IgD-negative memory B cell (primary cell): ENCODE data around the gene FAM200C. TPM values are rescaled to one million over a fixed set of nuclear protein-coding genes. Genes with fewer than 3 reads are reported as not detected.

Source experiments
- H3K27ac Mint-ChIP-seq, 3 donors: one replicate each; pipeline ENCODE4 v1.8.0; 2020 to 2022; ENCODE audit warnings: mild to moderate bottlenecking in 3 of 3, mixed read lengths in 3 of 3, moderate library complexity in 1 of 3
- H3K27me3 Mint-ChIP-seq: one replicate; pipeline ENCODE4 v1.8.0; 2021; ENCODE audit warnings: mixed read lengths
- H3K36me3 Mint-ChIP-seq: one replicate; pipeline ENCODE4 v1.8.0; 2020; ENCODE audit warnings: mild to moderate bottlenecking, mixed read lengths
- H3K4me1 Mint-ChIP-seq, 3 donors: one replicate each; pipeline ENCODE4 v1.8.0; 2020 to 2022; ENCODE audit warnings: mixed read lengths in 3 of 3, mild to moderate bottlenecking in 1 of 3
- H3K4me3 Mint-ChIP-seq, 4 donors: one replicate each; pipeline ENCODE4 v1.8.0; 2020 to 2022; ENCODE audit warnings: mild to moderate bottlenecking in 4 of 4, mixed read lengths in 4 of 4, moderate library complexity in 3 of 4
- H3K9me3 Mint-ChIP-seq, 3 donors: one replicate each; pipeline ENCODE4 v1.8.0; 2020 to 2021; ENCODE audit warnings: mixed read lengths in 3 of 3, mild to moderate bottlenecking in 1 of 3
- polyA plus RNA-seq: library from polyadenylated mRNA; unstranded; fragments of 300-500 nt; fragmentation: Illumina TruSeq; gene quantifications from one replicate; pipeline ENCODE4 v1.2.3, GENCODE V29; 2021

The FAM200C gene
- polyA plus RNA-seq, 1 donor from 2014 or later: 0.64 TPM

DNA sequence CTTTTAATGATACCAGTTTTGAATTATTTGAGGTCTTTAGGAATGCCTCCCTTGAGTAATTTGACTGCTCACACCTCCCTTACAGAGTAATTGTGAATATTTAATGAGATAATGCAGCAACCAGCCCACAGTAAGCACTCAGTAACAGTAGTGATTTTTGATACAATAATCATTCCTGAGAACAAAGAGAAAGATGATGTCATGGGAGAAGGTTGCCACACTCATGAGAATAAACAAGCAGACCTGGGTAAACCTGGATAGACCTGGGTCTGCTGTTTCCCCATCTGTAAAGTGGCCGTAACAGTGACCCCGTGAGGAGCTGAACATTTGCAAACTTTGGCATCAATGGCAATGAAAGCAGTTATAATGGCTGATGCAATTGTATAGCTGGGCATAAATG lies 33.6 kb downstream of the FAM200C start:
- H3K27me3 Mint-ChIP-seq: peaks cover 40% of the 10 kb centered on the region
- no peak overlapping the region for H3K27ac Mint-ChIP-seq
- H3K4me1 Mint-ChIP-seq: peaks cover 2 to 8% (median 7%) of the 10 kb centered on the region in 3 donors
- no peaks in the 10 kb centered on the region for H3K36me3 Mint-ChIP-seq
- no peaks in the 10 kb centered on the region for H3K9me3 Mint-ChIP-seq
- no peak overlapping the region for H3K4me3 Mint-ChIP-seq

DNA sequence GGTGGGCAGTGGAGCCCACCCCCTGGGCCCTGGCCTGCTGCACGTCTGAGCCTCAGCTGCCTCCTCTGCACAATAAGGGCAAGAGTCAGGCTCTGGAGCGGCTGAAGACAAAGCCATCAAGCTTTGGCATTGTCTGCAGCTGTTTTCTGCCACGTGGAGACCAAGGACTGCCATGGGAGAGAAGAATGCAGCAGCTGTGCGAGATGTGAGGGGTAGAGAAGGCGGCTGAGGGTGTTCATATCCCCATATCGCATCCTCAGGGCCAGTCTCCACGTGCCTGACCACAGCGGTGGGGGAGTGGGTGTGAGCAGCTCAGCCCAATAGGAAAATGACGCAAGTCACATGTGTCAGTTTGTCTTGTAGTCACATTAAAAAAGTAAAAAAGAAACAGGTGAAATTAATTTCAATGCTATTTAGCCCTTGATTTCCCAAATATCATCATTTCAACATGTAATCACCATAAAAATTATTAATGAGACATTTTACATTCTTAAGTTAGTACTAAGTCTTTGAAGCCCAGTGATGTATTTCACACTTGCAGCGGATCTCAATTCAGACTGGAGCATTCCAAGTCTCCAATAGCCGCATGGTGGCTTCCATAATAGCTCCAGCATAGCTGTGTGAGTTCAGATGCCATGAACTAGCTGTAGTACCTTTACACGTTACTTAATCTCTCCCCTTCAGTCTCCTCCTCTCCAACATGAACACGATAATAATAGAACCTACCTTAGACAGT lies 36.0 kb downstream of the FAM200C start:
- no peaks in the 10 kb centered on the region for H3K9me3 Mint-ChIP-seq
- H3K4me3 Mint-ChIP-seq: no peak overlapping the region
- H3K27ac Mint-ChIP-seq: no peak overlapping the region
- H3K4me1 Mint-ChIP-seq: no peaks in the 10 kb centered on the region
- no peaks in the 10 kb centered on the region for H3K36me3 Mint-ChIP-seq
- peaks cover 24% of the 10 kb centered on the region for H3K27me3 Mint-ChIP-seq

GRCh38 chr5:160363211-160363610 lies 36.6 kb downstream of the FAM200C start:
- Mint-ChIP-seq H3K4me1 (no peaks in the 10 kb centered on the region), H3K36me3 (no peaks in the 10 kb centered on the region), H3K4me3 (no peak overlapping the region), H3K27ac (no peak overlapping the region), H3K27me3 (peaks cover 21% of the 10 kb centered on the region), H3K9me3 (no peaks in the 10 kb centered on the region)

DNA sequence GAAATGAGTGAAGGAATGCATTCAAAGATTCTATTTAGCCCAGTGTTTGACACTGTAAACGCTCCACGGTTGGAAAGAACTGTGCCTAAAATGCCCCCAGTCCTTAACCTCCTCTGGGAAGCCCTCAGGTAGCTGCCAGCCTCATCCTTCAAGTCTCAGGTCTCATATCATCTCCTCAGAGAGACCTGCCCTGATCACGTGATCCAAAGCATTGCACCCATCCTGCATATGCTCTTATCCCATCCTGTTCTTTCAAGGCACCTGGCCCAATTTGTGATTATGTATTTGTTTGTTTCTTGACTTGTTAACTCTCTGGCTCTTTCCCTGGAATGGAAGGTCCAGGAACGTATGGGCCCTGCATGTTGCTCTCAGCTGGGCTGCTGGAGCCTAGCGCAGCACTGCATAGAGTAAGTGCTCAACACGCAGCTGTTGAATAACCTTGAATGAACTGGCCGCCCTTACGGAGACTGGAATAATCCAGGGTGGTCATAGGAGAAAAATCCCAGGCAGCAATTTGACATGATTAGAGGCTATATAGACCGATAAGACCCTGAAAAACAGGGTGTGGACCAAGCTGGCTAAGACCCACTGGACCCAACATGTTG lies 38.1 kb downstream of the FAM200C start:
- H3K27me3 Mint-ChIP-seq: peaks cover 15% of the 10 kb centered on the region
- H3K9me3 Mint-ChIP-seq: no peaks in the 10 kb centered on the region
- H3K27ac Mint-ChIP-seq: no peak overlapping the region
- H3K4me3 Mint-ChIP-seq: no peak overlapping the region
- H3K4me1 Mint-ChIP-seq: no peaks in the 10 kb centered on the region
- H3K36me3 Mint-ChIP-seq: no peaks in the 10 kb centered on the region

- Mint-ChIP-seq H3K4me3 (no peak overlapping the region), H3K4me1 (peaks cover 0 to 2% (median 0%) of the 10 kb centered on the region in 3 donors), H3K36me3 (no peaks in the 10 kb centered on the region), H3K27ac (no peak overlapping the region), H3K27me3 (peaks cover 13% of the 10 kb centered on the region), H3K9me3 (no peaks in the 10 kb centered on the region)
These were observed 39.5 kb downstream of the FAM200C start for GRCh38 chr5:160360310-160360709.

- Mint-ChIP-seq H3K9me3 (no peaks in the 10 kb centered on the region), H3K36me3 (no peaks in the 10 kb centered on the region), H3K4me3 (no peak overlapping the region), H3K27me3 (peaks cover 11% of the 10 kb centered on the region), H3K27ac (no peak overlapping the region), H3K4me1 (peaks cover 0 to 2% (median 0%) of the 10 kb centered on the region in 3 donors)
These were observed 40.0 kb downstream of the FAM200C start for GRCh38 chr5:160359816-160360215.

GRCh38 chr5:160359242-160359641 lies 40.6 kb downstream of the FAM200C start:
- Mint-ChIP-seq H3K27ac (no peak overlapping the region), H3K9me3 (no peaks in the 10 kb centered on the region), H3K36me3 (no peaks in the 10 kb centered on the region), H3K4me3 (no peak overlapping the region), H3K4me1 (peaks cover 0 to 2% (median 0%) of the 10 kb centered on the region in 3 donors), H3K27me3 (peaks cover 12% of the 10 kb centered on the region)

GRCh38 chr5:160357861-160358411 lies 41.9 kb downstream of the FAM200C start:
- H3K27me3 Mint-ChIP-seq: peaks cover 8% of the 10 kb centered on the region
- H3K27ac Mint-ChIP-seq: no peak overlapping the region
- no peak overlapping the region for H3K4me3 Mint-ChIP-seq
- no peaks in the 10 kb centered on the region for H3K36me3 Mint-ChIP-seq
- peaks cover 0 to 2% (median 0%) of the 10 kb centered on the region in 3 donors for H3K4me1 Mint-ChIP-seq
- H3K9me3 Mint-ChIP-seq: peaks cover 0 to 2% (median 0%) of the 10 kb centered on the region in 3 donors

DNA sequence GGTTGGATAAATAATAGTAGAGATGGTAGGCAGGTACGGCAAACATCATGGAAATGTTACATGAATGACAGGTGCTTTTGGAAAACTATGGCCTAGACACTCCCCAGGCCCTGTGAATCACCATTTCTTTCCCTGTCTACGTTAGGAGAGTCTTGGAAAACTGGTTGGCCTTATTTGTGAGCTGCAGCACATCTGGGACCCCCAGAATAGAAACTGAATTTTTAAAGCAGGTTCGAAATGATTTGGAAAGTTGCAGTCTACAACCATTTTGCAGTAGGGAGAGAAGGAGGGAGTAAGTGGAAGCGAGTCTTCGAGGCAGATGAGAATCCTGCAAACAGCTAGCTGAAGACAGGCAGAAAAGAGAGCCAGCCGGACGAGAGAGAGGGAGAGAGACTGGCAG lies 42.5 kb downstream of the FAM200C start:
- Mint-ChIP-seq H3K4me3 (no peak overlapping the region), H3K36me3 (no peaks in the 10 kb centered on the region), H3K9me3 (peaks cover 0 to 2% (median 0%) of the 10 kb centered on the region in 3 donors), H3K4me1 (peaks cover 0 to 2% (median 0%) of the 10 kb centered on the region in 3 donors), H3K27me3 (peaks cover 8% of the 10 kb centered on the region), H3K27ac (no peak overlapping the region)

DNA sequence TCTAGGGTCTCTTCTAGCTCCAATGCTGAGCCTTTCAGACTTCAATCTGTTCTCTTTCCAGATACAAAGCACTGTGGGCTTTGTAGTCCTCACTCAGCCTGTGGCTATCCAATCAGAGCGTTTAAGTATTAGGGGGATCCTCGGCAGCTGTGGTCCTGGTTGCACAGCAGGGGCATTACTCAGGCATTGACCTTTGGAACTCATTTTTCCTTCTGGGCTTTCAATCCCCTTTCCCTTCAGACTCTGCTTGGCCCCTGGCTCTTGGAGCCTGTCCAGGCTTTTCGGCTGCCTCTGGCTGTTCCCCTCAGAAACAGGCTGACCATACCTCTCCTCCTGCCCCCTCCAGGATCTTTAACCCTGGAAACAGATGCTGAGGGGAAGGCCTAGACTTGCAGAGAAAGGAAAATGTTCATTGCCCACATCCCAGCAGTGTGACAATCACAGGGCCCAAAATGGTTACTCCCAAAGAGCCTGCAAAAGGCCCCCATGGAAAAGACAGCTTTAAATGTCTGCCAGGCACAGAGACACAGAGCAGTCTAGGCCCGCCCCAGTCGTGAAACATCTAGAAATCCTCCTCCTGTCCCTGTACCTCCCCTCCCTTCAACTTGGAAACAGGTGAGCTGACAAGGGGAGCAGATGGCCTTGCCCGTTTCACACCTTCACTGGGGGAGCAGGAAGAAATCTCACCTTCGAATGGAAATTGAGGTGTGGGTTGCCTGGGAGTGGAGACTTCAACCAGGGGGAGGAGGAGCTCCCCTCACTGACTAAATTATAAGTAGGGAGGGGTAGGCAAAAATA lies 43.1 kb downstream of the FAM200C start:
- Mint-ChIP-seq H3K36me3 (no peaks in the 10 kb centered on the region), H3K4me1 (peaks cover 0 to 2% (median 0%) of the 10 kb centered on the region in 3 donors), H3K27me3 (peaks cover 8% of the 10 kb centered on the region), H3K4me3 (no peak overlapping the region), H3K9me3 (peaks cover 0 to 2% (median 0%) of the 10 kb centered on the region in 3 donors), H3K27ac (no peak overlapping the region)

DNA sequence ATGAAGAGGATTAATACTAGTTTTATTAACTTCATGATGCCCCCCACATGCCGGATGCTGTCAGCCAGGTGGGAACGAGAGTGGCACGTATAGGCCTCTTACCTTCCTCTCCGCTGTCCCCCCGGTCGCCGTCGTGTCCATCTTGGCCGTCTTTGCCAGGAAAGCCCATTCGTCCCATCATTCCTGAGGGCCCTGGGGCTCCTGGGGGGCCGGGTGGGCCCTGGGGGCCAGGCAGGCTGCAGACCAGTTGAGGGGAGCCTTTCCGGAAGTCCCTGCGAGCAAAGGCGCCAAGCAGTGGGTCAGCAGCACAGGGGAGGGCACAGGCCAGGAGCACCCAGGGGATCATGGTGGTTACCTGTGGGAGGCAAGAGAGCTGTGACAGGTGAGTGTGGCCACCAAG lies 45.2 kb downstream of the FAM200C start:
- peaks cover 6% of the 10 kb centered on the region for H3K27me3 Mint-ChIP-seq

GRCh38 chr5:160353379-160353778 lies 46.5 kb downstream of the FAM200C start:
- H3K27ac Mint-ChIP-seq: no peak overlapping the region
- H3K27me3 Mint-ChIP-seq: peaks cover 3% of the 10 kb centered on the region
- peaks cover 0 to 2% (median 0%) of the 10 kb centered on the region in 3 donors for H3K9me3 Mint-ChIP-seq
- H3K4me3 Mint-ChIP-seq: no peak overlapping the region
- H3K4me1 Mint-ChIP-seq: peaks cover 0 to 2% (median 0%) of the 10 kb centered on the region in 3 donors
- H3K36me3 Mint-ChIP-seq: no peaks in the 10 kb centered on the region

More for the DNA sequence above, 45.2 kb downstream of the FAM200C start:
- H3K4me1 Mint-ChIP-seq: peaks cover 0 to 2% (median 0%) of the 10 kb centered on the region in 3 donors
- no peak overlapping the region for H3K27ac Mint-ChIP-seq
- peaks cover 0 to 2% (median 0%) of the 10 kb centered on the region in 3 donors for H3K9me3 Mint-ChIP-seq
- no peak overlapping the region for H3K4me3 Mint-ChIP-seq
- no peaks in the 10 kb centered on the region for H3K36me3 Mint-ChIP-seq

GRCh38 chr5:160352308-160352707 lies 47.5 kb downstream of the FAM200C start:
- peaks cover 0 to 2% (median 0%) of the 10 kb centered on the region in 3 donors for H3K9me3 Mint-ChIP-seq
- peaks cover 3% of the 10 kb centered on the region for H3K27me3 Mint-ChIP-seq
- H3K27ac Mint-ChIP-seq: no peak overlapping the region
- H3K4me3 Mint-ChIP-seq: no peak overlapping the region
- H3K36me3 Mint-ChIP-seq: no peaks in the 10 kb centered on the region
- peaks cover 0 to 2% (median 0%) of the 10 kb centered on the region in 3 donors for H3K4me1 Mint-ChIP-seq

DNA sequence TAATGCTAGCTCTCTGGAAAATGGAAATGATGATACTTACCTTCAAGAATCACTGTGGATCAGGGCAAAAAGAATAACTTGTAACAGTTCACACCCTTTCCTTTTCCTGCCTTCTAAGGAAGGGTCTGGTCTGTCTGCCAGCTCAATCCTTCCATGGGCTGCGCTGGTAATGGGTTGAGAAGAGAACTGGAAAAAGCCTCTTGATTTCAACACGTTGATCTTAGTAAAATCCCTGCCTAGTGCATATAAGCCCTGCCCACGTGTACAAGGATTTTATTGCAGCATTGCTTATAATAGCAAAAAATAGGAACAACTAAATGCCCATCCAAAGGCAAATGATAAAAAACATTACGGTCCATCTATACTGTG lies 49.9 kb downstream of the FAM200C start:
- Mint-ChIP-seq H3K4me3 (no peak overlapping the region), H3K4me1 (no peaks in the 10 kb centered on the region), H3K36me3 (no peaks in the 10 kb centered on the region), H3K9me3 (peaks cover 0 to 2% (median 0%) of the 10 kb centered on the region in 3 donors), H3K27me3 (peaks cover 1% of the 10 kb centered on the region), H3K27ac (peak overlapping the region in 1 of 3 donors; percentile 33)
